PFSK-1 (cell line): ENCODE measurements around the gene FDX2.
A peak's percentile ranks its signal among the peaks of the same experiment; 100 is the strongest.

ENCODE experiments used
- FOXP2 ChIP-seq: optimal IDR thresholded peaks from 2 replicates; pipeline ENCODE3; 2011; ENCODE audit warnings: borderline replicate concordance, control low read depth, inconsistent platforms; ENCODE audit not compliant: insufficient read depth; ENCODE audit errors: extremely low read length, extremely low read depth
- POLR2AphosphoS5 ChIP-seq: IDR thresholded peaks from 2 replicates; pipeline ENCODE4 v1.6.1; 2012; ENCODE audit warnings: low read depth, mild to moderate bottlenecking, control low read depth, low read length, moderate library complexity
- SIN3A ChIP-seq: IDR thresholded peaks from 2 replicates; pipeline ENCODE4 v1.6.1; 2012; ENCODE audit warnings: mild to moderate bottlenecking, low read length, moderate library complexity, borderline replicate concordance; ENCODE audit not compliant: insufficient read depth
- TAF1 ChIP-seq: IDR thresholded peaks from 2 replicates; pipeline ENCODE4 v1.6.1; 2012; ENCODE audit warnings: low read length, control low read depth, borderline replicate concordance; ENCODE audit not compliant: insufficient read depth
- TF ChIP-seq, protein P1 (sequence below), 2 experiments: IDR thresholded peaks; 2 replicates each; pipeline versions ENCODE4 v1.6.1 to v1.8.0; 2011 to 2012; ENCODE audit warnings: low read depth in 2 of 2, low read length in 2 of 2, control low read depth in 1 of 2, inconsistent platforms in 1 of 2, mild to moderate bottlenecking in 1 of 2, moderate library complexity in 1 of 2; ENCODE audit not compliant: insufficient read depth in 1 of 2

Gene FDX2

GRCh38 chr19:10346509-10346908 is 30.7 kb upstream of the FDX2 start:
- peak; percentile 15 for TF ChIP-seq FOXP2
- no peak for TF ChIP-seq POLR2AphosphoS5

- TF ChIP-seq FOXP2 (no peak), TAF1 (no peak), SIN3A (no peak), POLR2AphosphoS5 (no peak)
- TF ChIP-seq, protein P1, sequence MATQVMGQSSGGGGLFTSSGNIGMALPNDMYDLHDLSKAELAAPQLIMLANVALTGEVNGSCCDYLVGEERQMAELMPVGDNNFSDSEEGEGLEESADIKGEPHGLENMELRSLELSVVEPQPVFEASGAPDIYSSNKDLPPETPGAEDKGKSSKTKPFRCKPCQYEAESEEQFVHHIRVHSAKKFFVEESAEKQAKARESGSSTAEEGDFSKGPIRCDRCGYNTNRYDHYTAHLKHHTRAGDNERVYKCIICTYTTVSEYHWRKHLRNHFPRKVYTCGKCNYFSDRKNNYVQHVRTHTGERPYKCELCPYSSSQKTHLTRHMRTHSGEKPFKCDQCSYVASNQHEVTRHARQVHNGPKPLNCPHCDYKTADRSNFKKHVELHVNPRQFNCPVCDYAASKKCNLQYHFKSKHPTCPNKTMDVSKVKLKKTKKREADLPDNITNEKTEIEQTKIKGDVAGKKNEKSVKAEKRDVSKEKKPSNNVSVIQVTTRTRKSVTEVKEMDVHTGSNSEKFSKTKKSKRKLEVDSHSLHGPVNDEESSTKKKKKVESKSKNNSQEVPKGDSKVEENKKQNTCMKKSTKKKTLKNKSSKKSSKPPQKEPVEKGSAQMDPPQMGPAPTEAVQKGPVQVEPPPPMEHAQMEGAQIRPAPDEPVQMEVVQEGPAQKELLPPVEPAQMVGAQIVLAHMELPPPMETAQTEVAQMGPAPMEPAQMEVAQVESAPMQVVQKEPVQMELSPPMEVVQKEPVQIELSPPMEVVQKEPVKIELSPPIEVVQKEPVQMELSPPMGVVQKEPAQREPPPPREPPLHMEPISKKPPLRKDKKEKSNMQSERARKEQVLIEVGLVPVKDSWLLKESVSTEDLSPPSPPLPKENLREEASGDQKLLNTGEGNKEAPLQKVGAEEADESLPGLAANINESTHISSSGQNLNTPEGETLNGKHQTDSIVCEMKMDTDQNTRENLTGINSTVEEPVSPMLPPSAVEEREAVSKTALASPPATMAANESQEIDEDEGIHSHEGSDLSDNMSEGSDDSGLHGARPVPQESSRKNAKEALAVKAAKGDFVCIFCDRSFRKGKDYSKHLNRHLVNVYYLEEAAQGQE (IDR thresholded peaks at IDR 0.05; ENCODE audit: insufficient read depth in 1 of 2, low read depth in 2 of 2, low read length in 2 of 2) = no peak
Observed at GRCh38 chr19:10344780-10345179, 29.0 kb upstream of the FDX2 start.

GRCh38 chr19:10343495-10343894 is 27.7 kb upstream of the FDX2 start:
- no peak for TF ChIP-seq TAF1
- no peak for TF ChIP-seq FOXP2

DNA sequence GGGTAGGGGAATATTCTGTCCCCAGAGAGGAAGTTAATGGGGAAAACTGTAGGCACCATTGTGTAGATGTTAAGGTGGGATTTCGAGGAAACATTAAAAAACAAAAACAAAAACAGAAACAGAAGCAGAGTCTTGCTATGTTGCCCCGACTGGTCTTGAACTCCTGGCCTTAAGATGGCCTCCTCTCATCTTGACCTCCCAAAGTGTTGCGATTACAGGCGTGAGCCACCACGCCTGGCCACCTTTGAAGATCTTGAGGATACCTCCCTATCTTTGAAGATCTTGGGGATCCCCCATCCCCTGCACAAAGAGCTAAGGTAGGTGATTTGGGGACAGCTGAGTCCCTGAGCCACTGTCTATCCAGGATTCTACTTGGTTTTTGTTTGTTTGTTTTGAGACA is 24.2 kb upstream of the FDX2 start:
- no peak for TF ChIP-seq FOXP2

DNA sequence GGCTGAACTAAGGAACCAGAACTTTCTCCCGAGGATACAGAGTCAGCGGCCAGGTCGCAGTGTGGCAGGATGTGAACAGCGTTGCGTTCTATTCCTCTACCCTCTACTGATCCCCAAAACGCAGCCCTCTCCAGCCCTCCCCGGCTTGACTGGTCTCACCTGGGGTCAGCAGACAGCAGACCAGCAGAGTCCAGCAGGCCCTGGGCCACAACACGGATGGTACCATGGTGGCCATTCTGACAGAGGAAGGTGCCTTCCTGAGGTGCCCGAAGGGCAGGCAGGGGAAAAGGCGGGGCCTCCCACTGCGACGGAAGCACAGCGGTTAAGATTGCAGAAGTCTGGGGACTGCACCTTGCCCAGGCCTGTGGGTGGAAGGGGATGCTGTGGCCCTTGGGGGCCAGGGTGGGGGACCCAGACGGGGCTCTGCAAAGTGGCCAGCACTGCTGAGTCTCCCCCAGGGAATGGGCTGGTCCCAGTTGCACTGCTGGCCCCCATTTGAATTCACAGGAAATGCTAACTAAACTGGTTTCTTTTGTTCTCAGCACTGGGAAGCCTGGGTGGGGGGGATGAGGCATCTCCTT is 23.7 kb upstream of the FDX2 start, which contains the start of gene ICAM3:
ICAM3 (minus strand) TSS at position 245 of the 581 bp plus-strand sequence; CDS start at position 235, 10 bp downstream.
- TF ChIP-seq TAF1 = no peak
- no peak for TF ChIP-seq SIN3A
- TF ChIP-seq, protein P1 (IDR thresholded peaks at IDR 0.05; ENCODE audit: insufficient read depth in 1 of 2, low read depth in 2 of 2, low read length in 2 of 2) = no peak
- no peak for TF ChIP-seq FOXP2
- TF ChIP-seq POLR2AphosphoS5 = no peak

DNA sequence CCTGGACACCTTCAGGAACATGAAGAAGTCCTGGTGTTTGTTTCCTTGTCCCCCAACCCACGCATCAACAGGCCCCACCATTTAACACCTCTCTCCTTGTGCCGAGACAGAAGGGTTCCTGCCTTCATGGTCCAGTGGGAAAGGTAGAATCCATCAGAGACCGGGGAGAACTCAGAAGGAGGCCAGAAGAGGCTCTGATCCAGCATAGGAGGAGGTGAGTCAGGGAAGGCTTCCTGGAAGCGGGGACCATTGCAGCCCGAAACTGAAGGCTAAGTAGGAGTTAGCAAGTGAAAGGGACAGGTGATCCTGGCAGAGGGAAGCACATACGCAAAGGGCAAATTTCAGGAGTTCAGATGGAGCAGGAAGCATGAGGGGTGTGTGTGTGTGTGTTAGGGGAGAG is 23.1 kb upstream of the FDX2 start:
- TF ChIP-seq FOXP2 = no peak
- TF ChIP-seq TAF1 = no peak
- TF ChIP-seq, protein P1 (IDR thresholded peaks at IDR 0.05; ENCODE audit: insufficient read depth in 1 of 2, low read depth in 2 of 2, low read length in 2 of 2) = no peak
- TF ChIP-seq SIN3A = no peak
